Measurements from ENCODE around the gene CHD8.

CHD8 gene

DNA sequence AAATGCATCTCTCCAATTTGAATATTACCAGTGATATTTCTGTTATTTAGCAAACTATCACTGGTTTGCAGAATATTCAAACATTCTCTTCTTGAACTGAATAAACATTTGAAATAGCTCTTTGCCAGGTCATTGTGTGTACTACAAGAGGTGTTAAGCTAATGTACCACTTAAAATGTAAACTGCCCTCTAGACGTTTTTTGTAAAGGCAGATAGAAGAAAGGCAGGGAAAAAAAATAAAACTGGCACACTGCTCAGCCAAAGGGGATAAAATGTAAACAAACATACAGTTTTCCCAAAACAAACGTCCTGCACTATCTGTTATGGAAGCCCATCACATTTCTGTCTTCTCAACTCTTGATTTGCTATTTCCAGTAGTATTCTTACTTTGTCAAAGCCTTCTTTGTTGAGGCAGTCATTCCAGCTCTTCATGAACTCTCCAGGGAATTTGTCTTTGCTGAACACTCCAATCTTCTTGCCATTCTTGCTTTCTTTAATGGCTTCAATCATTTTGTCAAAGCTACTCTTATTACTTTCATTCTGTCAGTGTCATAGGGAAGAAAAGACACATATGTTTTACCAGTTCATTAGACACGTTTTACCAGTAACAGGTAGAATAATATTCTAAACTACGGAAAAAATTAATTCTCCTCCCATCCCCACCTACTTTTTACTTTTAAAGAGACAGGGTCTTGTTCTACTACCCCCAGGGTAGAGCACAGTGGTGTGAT lies 85.8 kb downstream of the CHD8 start:
- DNase-seq: no peak

DNA sequence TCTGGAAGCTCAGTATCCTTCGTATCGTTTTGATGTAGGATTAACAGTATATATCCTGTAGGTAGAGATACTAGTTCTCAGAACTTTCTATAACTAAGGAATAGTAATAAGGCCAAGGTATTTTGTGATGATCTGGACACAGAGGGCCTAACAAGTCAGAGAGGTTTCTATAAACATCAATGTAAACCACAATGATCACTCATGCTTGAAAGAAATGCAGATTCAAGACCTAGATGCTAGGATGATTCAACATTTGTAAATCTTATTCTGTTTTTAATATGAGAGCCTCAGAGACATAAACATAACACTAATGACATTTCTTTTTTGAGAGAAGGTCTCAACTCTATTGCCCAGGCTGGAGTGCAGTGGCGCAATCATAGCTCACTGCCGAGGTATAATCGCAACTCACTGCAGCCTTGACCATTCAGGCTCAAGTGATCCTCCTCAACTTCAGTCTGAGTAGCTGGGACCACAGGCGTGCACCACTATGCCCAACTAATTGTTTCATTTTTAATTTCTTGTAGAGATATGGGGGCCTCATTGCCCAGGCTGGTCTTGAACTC lies 88.3 kb downstream of the CHD8 start:
- no peak for DNase-seq

DNA sequence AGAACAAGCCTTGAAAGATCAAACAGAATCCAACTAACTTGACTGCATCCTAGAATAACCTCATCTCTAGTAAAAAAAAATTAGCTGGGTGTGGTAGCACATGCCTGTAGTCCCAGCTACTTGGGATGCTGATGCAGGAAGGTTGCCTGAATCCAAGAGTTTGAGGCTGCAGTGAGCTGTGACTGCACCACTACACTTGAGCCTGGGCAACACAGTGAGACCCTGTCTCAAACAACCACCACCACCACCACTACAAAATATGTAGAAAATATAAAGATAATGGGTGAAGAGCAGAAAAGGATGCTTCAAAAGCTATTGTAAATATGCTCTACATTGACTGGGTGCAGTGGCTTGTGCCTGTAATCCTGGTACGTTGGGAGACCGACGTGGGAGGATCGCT lies 99.4 kb downstream of the CHD8 start:
- DNase-seq: no peak

DNA sequence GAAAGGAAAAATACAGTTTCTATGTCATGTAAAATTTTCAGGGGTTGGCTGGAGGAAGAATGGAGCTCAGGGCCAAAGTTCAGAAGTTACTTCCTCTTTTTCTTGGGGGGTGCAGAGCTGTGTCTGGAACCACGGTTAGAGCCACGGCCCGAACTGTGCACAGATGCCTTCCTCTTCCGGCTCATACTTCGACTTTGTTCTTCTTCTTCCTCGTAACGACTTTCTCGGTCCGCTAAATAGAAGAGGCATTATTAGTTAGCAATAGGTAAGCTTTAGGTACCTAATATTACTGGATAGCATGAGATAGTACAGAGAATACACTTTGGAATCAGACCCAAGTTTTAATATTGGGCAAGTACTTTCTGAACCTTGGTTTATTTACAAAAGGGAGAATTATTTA lies 103.3 kb downstream of the CHD8 start:
- no peak for DNase-seq

DNA sequence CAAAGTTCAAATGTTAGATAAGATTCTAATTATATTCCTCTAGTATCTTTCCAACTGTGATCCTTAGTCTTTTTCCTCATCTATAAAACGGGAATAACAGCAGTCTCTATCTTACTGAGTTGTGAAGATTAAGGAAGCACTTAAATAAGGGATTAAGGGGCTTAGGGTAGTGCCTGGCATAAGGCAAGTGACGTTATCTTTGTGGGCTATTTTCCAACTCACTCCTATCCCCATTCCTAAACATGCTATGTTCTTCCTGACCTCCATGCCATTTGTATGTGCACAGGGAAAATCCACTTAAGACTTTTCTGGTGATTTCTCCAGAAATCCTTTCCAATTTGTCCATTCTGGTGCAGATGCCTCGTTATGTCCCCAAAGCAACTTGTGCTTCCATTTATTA lies 105.4 kb downstream of the CHD8 start:
- no peak for DNase-seq

DNA sequence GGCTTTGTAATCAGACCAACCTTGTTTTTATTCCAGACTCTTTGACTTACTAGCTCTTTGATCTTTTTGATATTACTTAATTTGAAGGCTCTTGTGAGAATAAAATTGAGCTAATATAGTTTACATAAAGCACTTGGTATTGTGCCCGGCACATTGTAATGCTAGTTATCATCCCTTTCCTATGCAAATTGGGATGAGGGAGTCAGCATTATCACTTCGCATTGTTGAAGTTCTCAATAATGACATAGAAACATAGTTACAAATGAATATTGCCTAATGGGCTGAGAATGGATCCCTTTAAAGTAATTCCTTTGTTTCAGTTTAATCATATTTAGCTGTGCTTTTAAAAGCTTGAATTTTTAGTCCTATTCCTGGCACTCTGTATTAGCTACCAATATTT lies 108.7 kb downstream of the CHD8 start:
- DNase-seq: no peak

DNA sequence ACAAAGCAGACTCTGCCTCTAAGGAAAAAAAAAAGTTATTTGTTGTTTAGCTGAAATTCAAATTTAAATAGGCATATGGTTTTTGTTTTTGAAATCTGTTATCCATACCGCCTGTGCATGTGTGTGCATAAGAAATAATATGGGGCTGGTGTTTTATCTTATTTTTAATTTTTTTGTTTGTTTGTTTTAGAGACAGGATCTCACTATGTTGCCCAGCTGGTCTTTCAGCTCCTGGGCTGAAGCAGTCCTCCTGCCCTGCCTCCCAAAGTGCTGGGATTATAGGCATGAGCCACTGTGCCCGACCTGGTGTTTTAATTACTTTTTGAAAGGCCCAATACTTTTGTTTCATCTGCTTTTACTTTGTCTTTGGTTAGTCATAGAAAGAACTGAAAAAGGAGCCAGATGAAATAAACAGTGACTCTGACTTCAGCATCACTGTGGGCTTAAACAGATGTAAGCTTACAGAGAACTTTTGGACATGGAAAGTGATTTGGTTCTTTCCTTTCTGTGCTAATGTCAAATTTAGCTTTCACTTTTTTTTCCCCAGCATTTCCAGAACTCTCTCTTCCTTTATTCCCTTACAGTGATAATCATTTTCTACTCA lies 109.3 kb downstream of the CHD8 start:
- DNase-seq: no peak

DNA sequence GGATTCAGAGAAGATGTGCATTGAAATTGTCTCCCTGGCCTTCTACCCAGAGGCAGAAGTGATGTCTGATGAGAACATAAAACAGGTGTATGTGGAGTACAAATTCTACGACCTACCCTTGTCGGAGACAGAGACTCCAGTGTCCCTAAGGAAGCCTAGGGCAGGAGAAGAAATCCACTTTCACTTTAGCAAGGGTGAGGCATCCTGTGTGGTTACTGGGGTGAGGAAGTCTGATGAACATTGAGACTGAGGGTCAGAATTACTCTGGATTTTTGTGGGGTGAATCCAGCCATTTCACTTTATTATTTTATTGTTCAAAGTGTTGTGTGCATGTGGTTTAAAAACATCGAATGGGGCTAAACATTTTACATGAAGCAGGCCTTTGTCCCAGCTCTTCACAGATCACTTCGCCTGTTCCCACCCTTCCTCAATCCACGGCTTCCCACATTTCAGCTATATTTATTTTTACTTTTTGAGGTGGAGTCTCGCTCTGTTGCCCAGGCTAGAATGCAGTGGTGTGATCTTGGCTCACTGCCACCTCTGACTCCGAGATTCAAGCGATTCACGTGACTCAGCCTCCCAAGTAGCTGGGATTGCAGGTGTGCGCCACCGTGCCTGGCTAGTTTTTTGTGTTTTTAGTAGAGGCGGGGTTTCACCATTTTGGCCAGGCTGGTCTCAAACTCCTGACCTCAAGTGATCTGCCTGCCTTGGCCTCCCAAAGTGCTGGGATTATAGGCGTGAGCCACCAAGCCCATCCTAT lies 112.7 kb downstream of the CHD8 start:
- no peak for DNase-seq

Measured in activated naive CD4-positive, alpha-beta T cell treated with Interleukin-2 at 50 U/mL for 16 hours (primary cell).